Choroid plexus epithelial cell (primary cell): Measurements from ENCODE around the gene NKD2.

Experiments used
- DNase-seq: peaks from one replicate; pipeline ENCODE4 v3.0.0-alpha.2; 2010; ENCODE audit warnings: low read depth
- H3K4me3 ChIP-seq: 2 replicates; pipeline ENCODE4 v1.5.1; 2011; ENCODE audit warnings: low read depth, mild to moderate bottlenecking, control low read depth, low read length, moderate library complexity
- TF ChIP-seq, protein P1 (sequence below): conservative IDR thresholded peaks from 2 replicates; pipeline ENCODE4 v1.5.1; 2011; ENCODE audit warnings: low read depth, mild to moderate bottlenecking, control low read depth, inconsistent platforms, low read length, moderate library complexity

Gene NKD2

DNA sequence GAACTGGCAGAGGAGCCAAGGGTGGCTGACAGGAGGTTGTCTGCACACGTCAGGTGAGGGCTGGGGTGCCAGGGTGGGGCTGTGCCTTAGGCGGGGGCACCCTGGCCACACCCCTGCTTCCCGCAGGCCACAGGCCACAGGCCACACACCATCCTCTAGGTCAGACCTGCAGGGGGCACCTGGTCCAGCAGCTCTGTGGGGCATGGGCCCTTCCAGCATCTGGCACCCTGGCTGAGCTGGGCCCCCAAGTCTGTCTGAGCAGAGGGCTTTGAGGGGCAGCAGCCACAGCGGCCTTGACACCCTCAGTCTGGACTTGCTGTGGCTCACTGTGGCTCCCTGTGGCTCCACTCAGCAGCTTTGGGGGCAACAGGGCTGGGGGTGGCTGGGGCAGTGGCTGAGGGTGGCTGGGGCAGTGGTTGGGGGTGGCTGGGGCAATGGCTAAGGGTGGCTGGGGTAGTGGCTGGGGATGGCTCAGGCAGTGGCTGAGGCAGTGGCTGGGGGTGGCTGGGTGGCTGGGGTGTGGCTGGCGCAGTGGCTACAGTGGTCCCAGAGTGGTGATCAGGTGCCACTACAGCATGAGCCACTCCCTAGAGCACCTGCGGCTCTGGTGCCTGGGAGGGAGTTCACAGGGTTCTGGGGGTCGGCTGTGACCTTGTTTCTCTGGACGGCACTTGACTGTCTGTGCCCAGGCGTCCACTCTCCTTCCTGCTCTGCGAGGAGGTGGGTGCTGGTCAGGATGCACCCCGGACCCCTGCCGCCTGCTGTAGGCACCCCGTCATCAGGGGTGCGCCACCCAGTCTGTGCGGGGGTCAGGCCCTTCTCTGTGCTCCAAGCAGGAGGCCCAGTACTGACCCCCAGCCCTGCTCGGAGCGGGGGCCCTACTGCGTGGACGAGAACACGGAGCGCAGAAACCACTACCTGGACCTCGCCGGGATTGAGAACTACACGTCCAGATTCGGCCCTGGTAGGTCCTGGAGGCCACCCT is 27.1 kb downstream of the NKD2 start:
- DNase-seq, result no peak
- TF ChIP-seq, protein P1, sequence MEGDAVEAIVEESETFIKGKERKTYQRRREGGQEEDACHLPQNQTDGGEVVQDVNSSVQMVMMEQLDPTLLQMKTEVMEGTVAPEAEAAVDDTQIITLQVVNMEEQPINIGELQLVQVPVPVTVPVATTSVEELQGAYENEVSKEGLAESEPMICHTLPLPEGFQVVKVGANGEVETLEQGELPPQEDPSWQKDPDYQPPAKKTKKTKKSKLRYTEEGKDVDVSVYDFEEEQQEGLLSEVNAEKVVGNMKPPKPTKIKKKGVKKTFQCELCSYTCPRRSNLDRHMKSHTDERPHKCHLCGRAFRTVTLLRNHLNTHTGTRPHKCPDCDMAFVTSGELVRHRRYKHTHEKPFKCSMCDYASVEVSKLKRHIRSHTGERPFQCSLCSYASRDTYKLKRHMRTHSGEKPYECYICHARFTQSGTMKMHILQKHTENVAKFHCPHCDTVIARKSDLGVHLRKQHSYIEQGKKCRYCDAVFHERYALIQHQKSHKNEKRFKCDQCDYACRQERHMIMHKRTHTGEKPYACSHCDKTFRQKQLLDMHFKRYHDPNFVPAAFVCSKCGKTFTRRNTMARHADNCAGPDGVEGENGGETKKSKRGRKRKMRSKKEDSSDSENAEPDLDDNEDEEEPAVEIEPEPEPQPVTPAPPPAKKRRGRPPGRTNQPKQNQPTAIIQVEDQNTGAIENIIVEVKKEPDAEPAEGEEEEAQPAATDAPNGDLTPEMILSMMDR, result no peak
- no peak overlapping the region for H3K4me3 ChIP-seq

DNA sequence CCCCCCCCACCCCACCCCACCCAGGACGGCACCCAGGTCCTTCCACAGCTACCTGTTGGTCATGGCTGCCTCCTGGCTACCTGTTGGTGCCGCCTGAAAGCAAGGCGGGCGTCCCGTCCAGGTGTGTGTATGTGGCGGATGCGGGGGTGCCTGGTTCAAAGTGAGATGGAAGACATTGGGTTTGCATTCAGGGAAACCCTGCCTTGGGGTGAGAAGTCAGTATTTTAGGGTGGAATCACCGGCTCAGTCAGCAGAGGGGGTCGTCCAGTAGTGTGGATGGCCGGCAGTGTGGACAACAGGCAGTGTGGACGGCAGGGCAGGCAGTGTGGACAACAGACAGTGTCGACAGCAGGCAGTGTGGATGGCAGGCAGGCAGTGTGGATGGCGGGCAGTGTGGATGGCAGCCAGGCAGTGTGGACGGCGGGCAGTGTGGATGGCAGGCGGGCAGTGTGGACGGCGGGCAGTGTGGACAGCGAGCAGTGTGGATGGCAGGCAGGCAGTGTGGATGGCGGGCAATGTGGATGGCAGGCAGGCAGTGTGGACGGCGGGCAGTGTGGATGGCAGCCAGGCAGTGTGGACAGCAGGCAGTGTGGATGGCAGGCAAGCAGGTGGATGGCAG is 28.0 kb downstream of the NKD2 start:
- DNase-seq, result no peak
- TF ChIP-seq, protein P1, result no peak
- H3K4me3 ChIP-seq, result no peak overlapping the region

DNA sequence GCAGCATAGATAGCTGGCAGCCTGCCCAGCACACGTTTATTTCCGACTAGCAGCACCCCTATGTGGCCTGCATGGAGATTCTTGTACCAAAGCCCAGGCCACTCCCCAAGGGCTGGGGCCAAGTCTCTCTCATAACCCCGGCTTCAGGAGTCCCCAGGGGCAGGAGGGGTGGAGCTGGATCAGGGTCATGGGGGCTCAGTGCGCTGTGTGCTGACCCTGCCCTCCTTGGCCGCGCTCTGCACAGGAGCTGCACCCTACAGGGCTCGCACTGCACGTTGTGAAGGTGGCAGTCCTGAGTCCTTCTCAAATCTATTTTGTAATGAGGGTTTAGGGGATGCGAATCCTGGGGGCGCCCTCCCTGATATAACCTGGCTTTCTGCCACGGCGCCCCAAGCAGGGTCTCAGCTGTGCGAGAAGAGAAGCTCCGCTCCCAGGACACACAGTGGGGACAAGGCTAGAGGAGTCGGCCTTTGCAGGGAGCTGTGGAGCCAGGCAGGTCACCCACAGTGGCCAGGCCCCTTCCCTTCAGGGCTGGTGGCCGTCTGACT is 28.6 kb downstream of the NKD2 start:
- TF ChIP-seq, protein P1, result no peak
- no peak for DNase-seq
- no peak overlapping the region for H3K4me3 ChIP-seq

DNA sequence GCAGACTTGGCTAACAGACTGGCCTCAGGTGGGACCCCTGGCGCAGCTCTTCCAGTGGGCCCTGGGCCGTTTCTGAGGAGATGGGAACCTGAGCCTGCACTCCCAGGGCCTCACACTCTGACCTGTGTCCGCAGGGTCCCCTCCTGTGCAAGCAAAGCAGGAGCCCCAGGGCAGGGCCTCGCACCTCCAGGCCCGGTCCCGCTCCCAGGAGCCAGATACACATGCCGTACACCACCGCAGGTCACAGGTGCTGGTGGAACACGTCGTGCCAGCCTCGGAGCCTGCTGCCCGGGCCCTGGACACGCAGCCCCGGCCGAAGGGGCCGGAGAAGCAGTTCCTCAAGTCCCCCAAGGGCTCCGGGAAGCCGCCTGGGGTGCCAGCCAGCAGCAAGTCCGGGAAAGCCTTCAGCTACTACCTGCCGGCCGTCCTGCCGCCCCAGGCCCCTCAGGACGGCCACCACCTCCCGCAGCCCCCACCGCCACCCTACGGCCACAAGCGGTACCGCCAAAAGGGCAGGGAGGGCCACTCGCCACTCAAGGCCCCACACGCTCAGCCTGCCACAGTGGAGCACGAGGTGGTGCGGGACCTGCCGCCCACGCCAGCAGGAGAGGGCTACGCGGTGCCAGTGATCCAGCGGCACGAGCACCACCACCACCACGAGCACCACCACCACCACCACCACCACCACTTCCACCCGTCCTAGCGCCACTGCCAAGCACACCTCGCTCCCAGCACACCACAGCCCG is 29.2 kb downstream of the NKD2 start:
- TF ChIP-seq, protein P1, result no peak
- DNase-seq, result no peak
- H3K4me3 ChIP-seq, result no peak overlapping the region

DNA sequence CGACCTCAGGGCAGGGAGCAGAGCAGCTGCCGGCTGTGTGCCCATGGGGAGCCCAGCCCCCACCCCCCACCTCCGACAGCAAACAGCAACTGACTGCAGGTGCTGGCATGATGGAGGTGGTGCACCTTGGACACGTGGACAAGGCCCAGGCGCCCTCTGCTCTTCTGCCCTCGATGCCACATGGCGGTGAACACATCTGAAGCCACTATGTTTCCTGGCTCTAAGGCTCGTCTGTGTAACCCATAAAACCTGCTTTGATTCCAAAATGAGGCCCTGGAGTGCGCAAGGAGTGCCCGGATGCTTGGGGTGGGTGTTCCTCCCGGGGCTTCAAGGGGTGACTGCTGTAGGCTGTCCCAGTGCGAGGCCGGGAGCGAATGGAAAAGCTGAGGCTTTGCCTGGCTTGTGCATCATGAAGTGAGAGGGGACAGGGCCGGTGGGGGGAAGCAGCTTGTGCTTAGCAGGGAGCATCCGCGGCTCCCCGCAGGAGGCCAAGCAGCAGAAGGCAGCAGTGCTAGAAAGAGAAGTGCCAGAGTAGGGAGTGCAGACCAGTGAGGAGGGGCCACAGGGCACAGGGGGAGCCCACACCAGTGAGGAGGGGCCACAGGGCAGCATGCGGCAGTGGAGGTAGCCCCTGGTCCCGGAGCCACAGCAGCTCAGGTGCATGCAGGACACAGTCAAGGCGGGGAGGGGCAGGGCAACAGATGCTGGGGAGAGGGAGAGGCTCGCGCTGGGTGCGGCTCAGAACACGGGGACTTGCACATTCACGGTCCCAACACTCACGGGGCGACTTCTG is 30.0 kb downstream of the NKD2 start:
- TF ChIP-seq, protein P1, result no peak
- H3K4me3 ChIP-seq, result no peak overlapping the region
- DNase-seq, result no peak

DNA sequence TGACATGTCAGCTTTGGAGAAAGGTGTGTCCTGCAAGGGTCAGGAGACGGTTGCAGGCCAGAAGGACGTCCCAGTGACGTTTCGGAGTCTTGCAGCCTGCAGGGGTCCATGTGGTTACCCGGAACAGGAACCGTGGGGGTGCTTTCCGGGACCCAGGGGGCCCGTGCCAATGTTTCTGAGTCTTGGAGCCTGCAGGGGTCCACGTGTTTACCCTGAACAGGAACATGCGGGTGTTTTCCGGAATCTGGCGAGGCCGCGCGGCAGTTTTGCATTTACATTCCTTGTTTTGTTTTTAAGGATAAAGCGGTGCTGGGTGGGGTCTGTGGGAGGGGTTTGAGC is 30.6 kb downstream of the NKD2 start:
- no peak overlapping the region for H3K4me3 ChIP-seq
- TF ChIP-seq, protein P1, result no peak
- DNase-seq, result no peak
